Measurements from ENCODE around the gene ITGA4.
"Not testable (repeated sequence)": the region's sequence is repeated elsewhere in the genome, so short reads cannot be mapped to it uniquely, and the experiment has no call there.

The ITGA4 gene

DNA sequence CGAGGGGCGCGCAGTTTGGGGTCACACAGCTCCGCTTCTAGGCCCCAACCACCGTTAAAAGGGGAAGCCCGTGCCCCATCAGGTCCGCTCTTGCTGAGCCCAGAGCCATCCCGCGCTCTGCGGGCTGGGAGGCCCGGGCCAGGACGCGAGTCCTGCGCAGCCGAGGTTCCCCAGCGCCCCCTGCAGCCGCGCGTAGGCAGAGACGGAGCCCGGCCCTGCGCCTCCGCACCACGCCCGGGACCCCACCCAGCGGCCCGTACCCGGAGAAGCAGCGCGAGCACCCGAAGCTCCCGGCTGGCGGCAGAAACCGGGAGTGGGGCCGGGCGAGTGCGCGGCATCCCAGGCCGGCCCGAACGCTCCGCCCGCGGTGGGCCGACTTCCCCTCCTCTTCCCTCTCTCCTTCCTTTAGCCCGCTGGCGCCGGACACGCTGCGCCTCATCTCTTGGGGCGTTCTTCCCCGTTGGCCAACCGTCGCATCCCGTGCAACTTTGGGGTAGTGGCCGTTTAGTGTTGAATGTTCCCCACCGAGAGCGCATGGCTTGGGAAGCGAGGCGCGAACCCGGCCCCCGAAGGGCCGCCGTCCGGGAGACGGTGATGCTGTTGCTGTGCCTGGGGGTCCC lies at the start of gene ITGA4:
TSS of gene ITGA4 (plus strand) at position 266 of the 620 bp plus-strand sequence. CDS start at position 535, 269 bp downstream.
- DNase-seq (ENCODE audit: low read depth): peak; percentile 78

GRCh38 chr2:181408861-181409260 lies 48.3 kb upstream of the ITGA4 start:
- DNase-seq (ENCODE audit: low read depth): no peak

- DNase-seq (ENCODE audit: low read depth): no peak
Measured at GRCh38 chr2:181411105-181411849, 45.9 kb upstream of the ITGA4 start.

DNA sequence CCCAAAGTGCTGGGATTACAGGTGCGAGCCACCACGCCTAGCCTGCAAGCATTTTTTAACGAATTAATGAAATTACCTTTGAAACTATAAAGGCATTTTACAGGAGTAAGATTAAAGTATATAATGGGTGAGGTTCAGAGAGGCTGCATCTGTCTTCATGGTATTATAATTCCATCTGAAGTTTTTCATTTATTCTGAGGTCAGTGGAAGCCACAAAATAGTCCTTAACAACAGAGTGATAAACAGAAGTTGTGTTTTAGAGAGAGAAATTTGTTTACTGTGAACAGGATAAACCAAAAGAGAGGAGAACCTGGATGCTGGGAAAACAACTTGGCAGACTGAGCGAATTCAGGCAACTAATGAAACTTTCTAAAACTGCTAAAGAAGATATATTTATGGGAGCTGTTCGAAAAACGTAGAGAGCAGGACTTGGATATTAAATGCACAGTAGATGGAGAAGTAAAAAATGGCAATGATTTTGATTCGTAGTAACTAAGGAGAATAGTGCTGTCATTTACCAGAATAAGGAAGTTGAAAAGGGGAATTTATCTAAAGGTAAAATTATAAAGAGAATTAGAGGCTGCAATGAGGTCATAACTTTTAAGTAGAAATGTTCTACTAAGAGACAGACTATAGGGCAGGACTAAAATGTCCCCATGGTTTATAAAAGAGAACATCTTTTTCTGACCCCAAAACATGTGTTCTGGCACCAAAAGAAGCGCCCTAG lies 37.9 kb upstream of the ITGA4 start:
- no peak for DNase-seq (ENCODE audit: low read depth)

GRCh38 chr2:181420259-181421130 lies 36.7 kb upstream of the ITGA4 start:
- no peak for DNase-seq (ENCODE audit: low read depth)

DNA sequence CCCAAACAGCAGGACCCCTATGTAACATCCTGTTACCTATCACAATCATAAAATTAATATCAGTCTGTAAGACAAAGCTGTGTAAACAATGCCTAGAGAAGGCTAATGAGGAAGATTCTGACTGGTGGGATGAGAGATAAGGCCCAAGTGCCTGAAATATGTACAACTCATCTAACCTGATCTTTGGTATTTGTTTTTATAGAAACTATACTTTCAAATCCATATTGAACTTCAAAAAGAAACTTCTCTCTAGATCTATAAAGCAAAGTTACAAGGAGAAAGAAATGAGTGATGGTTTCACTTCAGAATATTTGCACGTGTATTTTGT lies 36.1 kb upstream of the ITGA4 start:
- DNase-seq (ENCODE audit: low read depth): no peak

DNA sequence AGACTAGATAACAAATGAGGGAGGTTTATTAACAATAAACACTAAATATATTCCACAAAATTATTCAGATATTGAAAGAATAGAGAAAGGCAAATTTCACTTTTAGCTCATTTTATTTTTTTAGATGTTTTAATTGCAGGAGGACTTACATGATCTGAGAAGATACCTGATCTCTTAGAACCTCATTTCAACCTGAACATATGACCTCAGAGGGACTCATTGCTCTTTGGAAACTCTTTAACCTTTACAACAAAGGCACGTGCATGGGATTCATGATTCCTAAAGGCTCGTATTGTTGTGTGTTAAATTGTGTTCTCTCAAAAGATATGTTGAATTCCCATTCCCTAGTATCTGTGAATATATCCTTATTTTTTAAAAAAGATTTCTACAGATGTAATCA lies 35.7 kb upstream of the ITGA4 start:
- DNase-seq (ENCODE audit: low read depth): no peak

DNA sequence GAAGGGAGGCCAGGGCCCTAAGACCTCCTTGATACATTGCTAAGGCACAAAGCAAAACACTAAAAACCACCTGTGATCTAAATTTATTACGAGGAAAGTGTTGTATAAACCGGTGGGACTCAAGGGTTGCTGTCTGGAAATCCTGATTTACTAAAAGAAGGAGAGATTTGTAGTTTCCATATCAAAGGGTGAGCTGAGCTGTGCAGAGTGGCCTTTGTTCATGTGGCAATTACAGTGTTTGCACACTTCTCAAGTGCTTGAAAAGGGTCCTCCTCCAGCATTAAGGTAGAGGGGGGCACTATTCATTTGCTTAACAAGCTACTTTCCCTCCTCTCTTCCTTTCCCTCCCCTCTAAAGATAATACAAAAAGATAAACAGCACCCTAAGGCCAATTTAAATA lies 30.5 kb upstream of the ITGA4 start:
- no peak for DNase-seq (ENCODE audit: low read depth)

DNA sequence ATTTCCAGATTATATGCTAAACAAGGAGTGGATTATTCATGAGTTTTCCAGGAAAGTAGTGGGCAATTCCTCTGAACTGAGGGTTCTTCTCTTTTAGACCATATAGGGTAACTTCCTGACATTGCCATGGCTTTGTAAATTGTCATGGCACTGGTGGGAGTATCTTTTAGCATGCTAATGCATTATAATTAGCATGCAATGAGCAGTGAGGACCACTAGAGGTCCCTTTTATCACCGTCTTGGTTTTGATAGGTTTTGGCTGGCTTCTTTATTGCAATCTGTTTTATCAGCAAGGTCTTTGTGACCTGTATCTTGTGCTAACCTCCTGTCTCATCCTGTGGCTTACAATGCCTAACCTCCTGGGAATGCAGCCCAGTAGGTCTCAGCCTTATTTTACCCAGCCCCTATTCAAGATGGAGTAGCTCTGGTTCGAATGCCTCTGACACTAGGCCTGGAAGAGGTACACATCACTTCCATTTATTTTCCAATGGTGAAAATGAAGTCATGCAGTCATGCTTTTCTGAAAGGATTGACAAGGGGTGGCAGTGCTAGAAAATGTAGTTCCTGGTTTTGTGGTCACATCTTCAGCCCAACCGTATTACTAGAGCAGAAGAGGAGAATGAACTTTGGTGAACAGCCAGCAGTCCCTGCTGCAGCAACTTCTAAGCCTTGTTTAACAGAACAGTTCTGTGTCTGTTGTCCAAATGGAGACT lies 26.6 kb upstream of the ITGA4 start:
- DNase-seq (ENCODE audit: low read depth): no peak

GRCh38 chr2:181431674-181432073 lies 25.5 kb upstream of the ITGA4 start:
- DNase-seq (ENCODE audit: low read depth): no peak

GRCh38 chr2:181438261-181438660 lies 18.9 kb upstream of the ITGA4 start:
- DNase-seq (ENCODE audit: low read depth): no peak

- DNase-seq (ENCODE audit: low read depth): no peak
Measured at GRCh38 chr2:181440344-181440743, 16.8 kb upstream of the ITGA4 start.

DNA sequence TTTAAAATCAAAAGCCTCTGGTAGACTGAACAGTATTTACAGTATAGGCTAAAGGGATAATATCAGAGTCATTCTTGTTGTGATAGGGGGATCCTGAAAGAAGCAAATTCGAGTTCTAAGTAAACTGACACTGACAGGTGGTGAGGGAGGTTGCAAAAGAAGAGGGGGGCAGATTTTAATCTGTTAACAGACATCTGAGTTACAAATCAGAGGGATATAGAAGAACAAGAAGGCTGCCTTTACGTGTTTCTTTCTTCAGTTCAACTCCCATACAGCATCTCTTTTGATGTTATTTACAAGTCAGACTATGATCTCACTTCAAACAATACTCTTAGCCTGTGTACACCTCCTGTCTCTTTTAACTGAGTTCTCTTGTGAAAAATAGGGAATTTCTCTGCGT lies 16.3 kb upstream of the ITGA4 start:
- no peak for DNase-seq (ENCODE audit: low read depth)

DNA sequence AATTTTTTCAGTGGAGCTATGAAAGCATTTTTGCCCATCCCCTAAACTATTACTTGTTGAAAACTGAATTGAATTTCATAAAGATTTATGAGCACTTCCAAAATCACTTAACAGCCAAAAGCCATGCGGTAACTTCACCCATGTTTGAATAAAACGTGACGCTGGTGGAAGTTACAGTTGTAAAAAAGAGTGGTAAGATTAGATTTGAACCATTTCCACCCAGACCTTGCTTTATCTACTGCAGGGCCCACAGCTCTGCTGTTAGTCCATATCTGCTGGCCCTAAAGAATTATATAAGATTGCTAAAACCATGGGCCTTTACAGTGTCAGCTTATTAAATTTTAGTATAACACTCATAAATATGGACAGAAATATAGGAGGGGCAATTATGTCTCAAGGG lies 15.5 kb upstream of the ITGA4 start:
- no peak for DNase-seq (ENCODE audit: low read depth)

DNA sequence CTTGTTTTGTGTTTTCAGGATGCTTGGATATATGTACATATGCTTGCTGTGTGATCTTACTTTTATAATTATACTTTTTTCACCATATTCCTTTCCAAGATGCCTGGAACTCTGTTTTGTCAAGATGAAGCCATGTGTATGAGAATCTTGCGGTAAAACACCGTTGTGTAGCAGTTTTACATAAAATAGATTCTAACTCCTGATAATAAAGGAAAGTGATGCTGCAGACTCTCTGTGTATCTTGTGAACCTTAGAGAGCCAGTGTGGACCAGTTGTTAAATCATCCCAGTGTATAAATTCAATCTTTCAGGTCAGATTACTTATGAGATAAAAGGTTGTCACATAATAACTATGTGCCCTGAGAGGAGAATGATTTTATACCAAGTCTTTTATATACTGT lies 12.5 kb upstream of the ITGA4 start:
- DNase-seq (ENCODE audit: low read depth): no peak

GRCh38 chr2:181446985-181447384 lies 10.2 kb upstream of the ITGA4 start:
- no peak for DNase-seq (ENCODE audit: low read depth)

- DNase-seq (ENCODE audit: low read depth): not testable (repeated sequence)
Measured at GRCh38 chr2:181449278-181449677, 7.9 kb upstream of the ITGA4 start.

GRCh38 chr2:181454686-181455450 lies 2.3 kb upstream of the ITGA4 start:
- DNase-seq (ENCODE audit: low read depth): no peak

- peak; percentile 45 for DNase-seq (ENCODE audit: low read depth)
Measured at GRCh38 chr2:181456660-181457120, 496 bp upstream of the ITGA4 start.

- peak; percentile 19 for DNase-seq (ENCODE audit: low read depth)
Measured at GRCh38 chr2:181457741-181458425, 697 bp downstream of the ITGA4 start.

Data from activated T-cell treated with anti-CD3 and anti-CD28 coated beads for 1 hour (primary cell).